Omental fat pad (tissue), 4 donors: ENCODE data around the gene BRI3BP. TPM values are rescaled to one million over a fixed set of nuclear protein-coding genes. Genes with fewer than 3 reads are reported as not detected.

Source experiments
- ATAC-seq: fragments of 150-250 bp; one replicate; pipeline ENCODE4 v1.9.1; 2016; ENCODE audit warnings: mild to moderate bottlenecking, moderate library complexity; ENCODE audit not compliant: low FRiP score
- DNase-seq: peaks from one replicate; pipeline ENCODE4 v3.0.0-alpha.2; 2019; ENCODE audit warnings: low spot score
- total RNA-seq, 4 donors: library from RNA; depleted of rRNA; stranded (reverse); fragments of >200 nt; gene quantifications; one replicate each; pipeline ENCODE4 v1.1.0, GENCODE V29; 2016
- TF ChIP-seq, protein P1 (sequence below), 3 donors: fragments of 450-650 bp; IDR thresholded peaks; one replicate each; pipeline ENCODE4 v1.5.1; 2016 to 2017; ENCODE audit warnings: antibody characterized with exemption in 3 of 3, mild to moderate bottlenecking in 3 of 3, moderate library complexity in 2 of 3

The BRI3BP gene
- total RNA-seq, 4 donors from 2014 or later = 3.5 to 5.4 (median 4.4) TPM

DNA sequence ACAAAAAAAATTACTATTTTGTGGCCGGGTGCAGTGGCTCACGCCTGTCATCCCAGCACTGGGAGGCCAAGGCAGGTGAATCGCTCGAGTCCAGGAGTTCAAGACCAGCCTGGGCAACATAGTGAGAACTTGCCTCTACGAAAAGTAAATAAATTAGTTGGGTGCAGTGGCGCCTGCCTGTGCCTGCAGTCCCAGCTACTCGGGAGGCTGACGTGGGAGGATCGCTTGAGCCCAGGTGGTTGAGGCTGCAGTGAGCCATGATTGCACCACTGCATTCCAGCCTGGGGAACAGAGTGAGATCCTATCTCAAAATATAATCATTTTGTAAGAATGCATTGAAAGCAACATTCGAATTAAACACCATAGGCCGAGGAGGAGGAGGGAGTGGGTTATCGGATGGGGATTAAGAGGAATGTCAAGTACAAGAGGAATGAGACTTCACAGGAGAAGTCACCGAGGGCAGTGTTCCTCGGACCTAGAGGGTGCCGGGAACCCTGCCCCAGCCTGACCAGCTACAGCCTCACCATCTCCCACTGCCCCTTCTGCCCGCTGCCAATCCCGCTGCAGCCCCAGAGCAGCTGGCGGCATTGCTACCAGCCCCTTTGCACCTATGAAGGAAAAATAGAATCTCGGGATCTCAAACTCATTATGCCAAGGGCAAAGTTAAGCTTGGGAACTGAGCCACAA is 39.2 kb downstream of the BRI3BP start:
- TF ChIP-seq, protein P1, sequence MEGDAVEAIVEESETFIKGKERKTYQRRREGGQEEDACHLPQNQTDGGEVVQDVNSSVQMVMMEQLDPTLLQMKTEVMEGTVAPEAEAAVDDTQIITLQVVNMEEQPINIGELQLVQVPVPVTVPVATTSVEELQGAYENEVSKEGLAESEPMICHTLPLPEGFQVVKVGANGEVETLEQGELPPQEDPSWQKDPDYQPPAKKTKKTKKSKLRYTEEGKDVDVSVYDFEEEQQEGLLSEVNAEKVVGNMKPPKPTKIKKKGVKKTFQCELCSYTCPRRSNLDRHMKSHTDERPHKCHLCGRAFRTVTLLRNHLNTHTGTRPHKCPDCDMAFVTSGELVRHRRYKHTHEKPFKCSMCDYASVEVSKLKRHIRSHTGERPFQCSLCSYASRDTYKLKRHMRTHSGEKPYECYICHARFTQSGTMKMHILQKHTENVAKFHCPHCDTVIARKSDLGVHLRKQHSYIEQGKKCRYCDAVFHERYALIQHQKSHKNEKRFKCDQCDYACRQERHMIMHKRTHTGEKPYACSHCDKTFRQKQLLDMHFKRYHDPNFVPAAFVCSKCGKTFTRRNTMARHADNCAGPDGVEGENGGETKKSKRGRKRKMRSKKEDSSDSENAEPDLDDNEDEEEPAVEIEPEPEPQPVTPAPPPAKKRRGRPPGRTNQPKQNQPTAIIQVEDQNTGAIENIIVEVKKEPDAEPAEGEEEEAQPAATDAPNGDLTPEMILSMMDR (IDR thresholded peaks at IDR 0.05) = no peak
- no peak for DNase-seq
- ATAC-seq = no peak

DNA sequence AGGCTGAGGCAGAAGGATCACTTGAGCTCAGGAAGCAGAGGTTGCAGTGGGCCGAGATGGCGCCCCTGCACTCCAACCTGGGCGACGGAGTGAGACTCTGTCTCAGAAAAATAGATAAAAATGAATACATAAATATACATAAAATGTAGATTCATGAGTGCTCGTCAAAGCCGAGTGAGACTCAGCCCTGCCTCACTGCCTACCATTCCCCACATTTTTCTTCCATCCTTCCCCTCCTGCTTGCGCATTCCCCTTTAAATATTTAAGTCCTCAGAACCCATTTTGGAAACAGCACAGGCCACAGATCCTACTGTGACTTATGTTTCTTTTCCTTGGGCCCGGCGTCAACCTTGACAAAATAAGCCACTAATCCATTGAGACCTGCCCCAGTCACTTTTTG is 39.8 kb downstream of the BRI3BP start:
- DNase-seq (no peak), ATAC-seq (no peak)
- TF ChIP-seq, protein P1 (IDR thresholded peaks at IDR 0.05) = no peak

DNA sequence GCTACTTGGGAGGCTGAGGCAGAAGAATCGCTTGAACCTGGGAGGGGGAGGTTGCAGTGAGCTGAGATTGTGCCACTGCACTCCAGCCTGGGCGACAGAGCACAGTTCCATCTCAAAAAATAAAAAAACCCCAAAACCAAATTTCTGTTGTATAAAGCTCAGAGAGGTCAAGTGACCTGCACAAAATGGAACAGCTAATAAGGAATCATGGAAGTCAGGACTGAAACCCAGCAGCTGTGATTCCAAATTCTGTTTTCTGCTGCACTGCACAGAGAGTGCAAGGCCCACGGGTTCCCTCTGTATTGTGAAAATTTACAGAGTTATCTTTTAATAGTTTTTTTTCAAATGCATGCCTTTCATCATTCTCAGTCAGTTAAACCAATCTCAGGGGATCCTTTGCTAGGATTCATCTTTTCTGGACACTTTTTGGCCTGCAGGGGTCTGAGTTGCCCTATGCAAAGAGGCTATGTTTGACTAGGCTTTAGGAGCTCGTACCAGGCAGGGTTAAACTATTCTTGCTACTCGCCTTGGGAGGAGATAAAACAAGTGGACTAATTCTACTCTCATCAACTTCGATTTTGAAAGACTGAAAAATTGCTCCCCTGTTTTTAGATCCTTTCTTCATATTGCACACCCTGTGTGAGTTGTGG is 45.7 kb downstream of the BRI3BP start:
- TF ChIP-seq, protein P1 (IDR thresholded peaks at IDR 0.05) = no peak
- ATAC-seq (no peak), DNase-seq (no peak)

DNA sequence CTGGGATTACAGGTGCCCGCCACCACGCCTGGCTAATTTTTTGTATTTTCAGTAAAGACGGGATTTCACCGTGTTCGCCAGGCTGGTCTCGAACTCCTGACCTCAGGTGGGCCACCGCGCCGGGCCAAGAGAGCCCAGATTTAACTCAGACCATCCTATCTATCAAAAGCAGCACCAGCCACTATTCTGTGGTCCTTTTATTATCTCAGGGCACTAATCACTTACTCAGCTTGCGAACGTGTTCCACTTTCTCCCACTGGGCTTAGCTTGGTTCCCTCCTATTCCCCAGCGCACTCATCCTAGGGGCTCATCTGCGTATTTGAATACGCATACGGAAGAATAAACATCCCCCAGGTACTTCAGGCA is 55.6 kb downstream of the BRI3BP start:
- ATAC-seq (no peak), DNase-seq (no peak)
- TF ChIP-seq, protein P1 (IDR thresholded peaks at IDR 0.05) = no peak

DNA sequence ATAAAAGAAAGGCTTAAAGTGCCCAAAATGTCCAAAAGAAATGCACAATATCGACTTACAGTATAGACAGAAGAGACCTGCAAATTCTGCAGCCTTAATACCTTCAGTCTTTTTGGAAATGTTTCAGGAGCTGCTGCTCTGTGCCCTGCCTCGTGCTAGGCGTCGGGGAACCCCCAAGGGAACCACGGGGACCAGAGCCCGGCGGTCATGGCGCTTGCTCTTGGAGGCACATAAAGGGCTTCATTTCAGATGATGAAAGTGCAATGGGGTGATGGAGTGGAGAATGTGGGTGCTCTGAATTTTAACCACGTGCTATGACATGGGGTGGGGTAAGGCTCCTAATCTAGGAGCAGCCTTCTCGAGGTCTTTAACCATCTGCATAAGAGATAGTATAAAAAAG is 57.0 kb downstream of the BRI3BP start:
- ATAC-seq (no peak), DNase-seq (no peak)
- TF ChIP-seq, protein P1 (IDR thresholded peaks at IDR 0.05) = no peak

DNA sequence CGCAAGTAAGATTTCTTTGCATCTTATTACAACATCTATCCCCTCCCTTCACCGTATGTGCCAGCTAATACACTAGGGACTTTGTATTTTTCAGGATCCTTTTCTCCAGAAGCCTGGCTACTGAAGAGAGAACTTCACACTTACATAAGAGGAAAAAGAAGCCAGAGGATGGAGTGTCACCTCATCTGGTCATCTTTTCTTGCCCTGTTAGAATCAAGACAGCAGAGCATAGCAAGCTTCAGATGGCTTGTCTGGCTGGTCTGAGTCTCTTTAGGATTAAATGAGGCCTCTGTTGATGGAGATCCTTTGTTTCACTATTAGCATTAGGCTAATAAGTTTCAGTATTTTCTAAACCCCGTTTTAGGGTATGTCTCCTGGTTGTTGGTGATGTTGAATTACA is 57.4 kb downstream of the BRI3BP start:
- DNase-seq = no peak
- TF ChIP-seq, protein P1 (IDR thresholded peaks at IDR 0.05) = no peak
- no peak for ATAC-seq

DNA sequence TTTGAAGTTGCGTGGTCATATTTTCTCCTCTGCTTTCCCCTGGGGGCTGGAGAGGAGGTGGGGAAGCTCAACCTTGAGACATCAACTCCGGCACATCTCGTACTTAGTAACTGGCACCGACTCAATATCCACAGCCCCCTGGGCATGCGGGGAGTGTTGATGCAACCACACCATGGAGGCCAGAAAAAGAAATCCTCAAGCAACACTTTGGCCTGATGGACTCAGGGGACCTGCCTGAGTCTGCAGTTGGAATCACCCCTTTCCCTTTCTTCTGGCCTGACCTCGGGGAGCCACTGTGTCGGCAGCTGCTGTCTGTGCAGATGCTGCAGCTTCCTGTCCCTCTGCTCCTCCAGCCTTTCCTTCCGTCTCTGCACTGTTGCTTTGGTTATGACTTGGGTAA is 60.4 kb downstream of the BRI3BP start:
- ATAC-seq = no peak
- TF ChIP-seq, protein P1 (IDR thresholded peaks at IDR 0.05) = no peak
- no peak for DNase-seq
